Muscle layer of colon (tissue), 2 donors: ENCODE results near the gene TSTD2.

Experiments used
- H3K27ac ChIP-seq: one replicate; pipeline ENCODE4 v1.7.0; 2013; ENCODE audit warnings: low read depth, mild to moderate bottlenecking, low read length, moderate library complexity
- H3K27me3 ChIP-seq, 2 donors: one replicate each; pipeline ENCODE4 v1.7.0; 2013; ENCODE audit warnings: low read length in 2 of 2, mild to moderate bottlenecking in 2 of 2; ENCODE audit not compliant: insufficient read depth in 2 of 2, control insufficient read depth in 1 of 2
- H3K36me3 ChIP-seq: one replicate; pipeline ENCODE4 v1.7.0; 2013; ENCODE audit warnings: mild to moderate bottlenecking, low read length; ENCODE audit not compliant: insufficient read depth
- H3K4me1 ChIP-seq: one replicate; pipeline ENCODE4 v1.7.0; 2013; ENCODE audit warnings: mild to moderate bottlenecking, low read length; ENCODE audit not compliant: insufficient read depth
- H3K4me3 ChIP-seq, 2 donors: one replicate each; pipeline ENCODE4 v1.7.0; 2013; ENCODE audit warnings: low read length in 2 of 2, low read depth in 1 of 2, mild to moderate bottlenecking in 1 of 2, moderate library complexity in 1 of 2
- H3K9ac ChIP-seq: one replicate; pipeline ENCODE4 v1.7.0; 2013; ENCODE audit warnings: low read length
- H3K9me3 ChIP-seq: one replicate; pipeline ENCODE4 v1.7.0; 2013; ENCODE audit warnings: mild to moderate bottlenecking, low read length
- donor health status: abdominal sarcoma.
- donor health status: Adenocarcinoma of cecum.

The TSTD2 gene

DNA sequence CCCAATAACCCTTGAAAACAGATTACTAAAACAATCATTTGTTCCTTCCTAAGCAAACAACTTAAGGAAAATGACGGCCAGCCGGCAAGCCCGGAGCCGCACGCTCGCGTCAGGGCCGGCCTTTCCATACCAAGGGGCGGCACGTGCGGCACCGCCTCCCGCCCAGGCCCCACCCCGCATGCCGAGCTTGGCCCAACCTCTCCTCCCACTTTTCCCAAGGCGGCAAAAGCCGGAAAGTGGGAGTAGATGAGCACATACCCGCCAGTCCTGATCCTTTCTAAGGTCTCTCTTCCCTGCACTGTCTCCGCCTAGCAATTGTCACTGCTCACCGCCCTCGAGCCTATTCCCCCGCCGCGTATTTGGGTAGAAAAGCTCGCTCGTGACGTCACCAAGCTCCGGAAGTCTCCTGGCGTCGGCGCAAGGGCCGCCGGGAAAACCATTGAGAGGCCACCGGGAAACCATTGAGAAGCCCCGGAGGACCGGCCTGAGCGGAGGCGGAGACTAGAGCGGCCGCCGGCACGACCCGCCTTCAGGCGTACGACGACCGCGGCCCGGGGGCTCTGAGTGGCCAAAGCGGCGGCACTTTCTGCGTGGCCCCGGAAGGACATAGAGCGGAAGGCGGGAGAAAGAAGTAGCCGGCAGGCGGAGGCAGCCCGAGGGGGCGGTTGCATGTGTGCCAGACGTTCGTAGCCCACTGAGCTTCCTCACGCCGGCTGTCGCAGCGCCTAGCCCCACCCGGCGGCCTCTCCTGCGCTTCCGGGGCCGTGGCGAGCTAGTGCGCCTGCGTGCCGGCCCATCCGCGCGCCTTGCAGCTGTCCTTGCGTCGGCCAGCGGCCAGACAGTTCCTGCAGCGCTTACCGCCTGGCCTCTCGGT lies at the start of gene TSTD2, which contains the start of gene NCBP1:
TSS of gene TSTD2 (minus strand) at position 384 of the 874 bp plus-strand sequence. CDS start 5,806 bp downstream, outside the sequence.
TSS of gene NCBP1 (plus strand) at position 837 of the 874 bp plus-strand sequence. CDS start 61 bp downstream, outside the sequence.
- Histone ChIP-seq H3K4me3 (peak within 1 kb of the TSS; percentile 72 to 87), H3K27ac (peak within 1 kb of the TSS; percentile 99), H3K4me1 (peaks cover 55% of the 10 kb centered on the region), H3K9ac (peak within 1 kb of the TSS; percentile 95), H3K9me3 (no peaks in the 10 kb centered on the region), H3K27me3 (no peaks in the 10 kb centered on the region), H3K36me3 (no peaks in the 10 kb centered on the region)

DNA sequence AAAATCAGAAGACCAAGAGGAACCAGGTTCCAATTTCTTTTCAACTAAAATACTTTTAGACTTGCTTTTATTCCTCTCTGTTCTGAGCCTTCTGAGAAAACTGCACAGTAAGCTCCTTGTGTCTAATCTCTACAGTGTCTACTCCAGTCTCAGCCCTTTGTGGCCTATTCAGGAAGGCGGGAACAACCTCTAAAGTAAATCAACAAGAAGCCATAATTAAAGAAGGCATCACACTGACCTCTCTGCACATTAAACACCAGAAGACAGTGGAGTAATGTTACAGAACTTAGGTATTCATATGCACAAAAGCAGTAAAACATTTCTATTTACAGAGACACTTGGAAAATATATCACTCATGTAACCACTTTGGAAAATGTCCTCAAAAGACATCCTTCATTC lies 49.1 kb upstream of the TSTD2 start:
- H3K27me3 ChIP-seq, result no peaks in the 10 kb centered on the region
- peaks cover 50% of the 10 kb centered on the region for H3K36me3 ChIP-seq

DNA sequence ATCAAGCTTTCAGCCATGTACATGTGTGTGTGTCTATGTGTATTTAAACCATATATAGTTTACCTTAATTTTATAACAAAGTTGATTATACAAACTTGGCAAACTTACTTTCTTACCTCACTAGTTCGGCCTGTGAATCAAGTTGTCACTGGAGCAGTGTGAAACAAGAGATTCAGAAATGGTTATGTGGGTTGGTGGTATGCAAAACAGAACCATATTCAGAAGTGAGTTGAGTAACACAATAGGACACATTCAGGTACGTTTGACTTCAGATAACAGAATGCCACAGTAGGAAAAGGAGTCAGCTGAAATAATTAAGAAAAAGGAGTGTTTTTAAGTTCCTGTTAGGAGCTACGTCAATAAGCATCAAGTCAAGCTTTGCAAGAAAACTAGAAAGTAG lies 42.5 kb upstream of the TSTD2 start:
- Histone ChIP-seq H3K27ac (no peak overlapping the region), H3K9ac (no peak overlapping the region), H3K4me1 (no peaks in the 10 kb centered on the region), H3K27me3 (no peaks in the 10 kb centered on the region), H3K9me3 (no peaks in the 10 kb centered on the region), H3K36me3 (peaks cover 43% of the 10 kb centered on the region), H3K4me3 (no peak overlapping the region)

More for the DNA sequence above, 49.1 kb upstream of the TSTD2 start:
- Histone ChIP-seq H3K27ac (no peak overlapping the region), H3K9me3 (no peaks in the 10 kb centered on the region), H3K9ac (no peak overlapping the region), H3K4me3 (no peak overlapping the region), H3K4me1 (no peaks in the 10 kb centered on the region)

DNA sequence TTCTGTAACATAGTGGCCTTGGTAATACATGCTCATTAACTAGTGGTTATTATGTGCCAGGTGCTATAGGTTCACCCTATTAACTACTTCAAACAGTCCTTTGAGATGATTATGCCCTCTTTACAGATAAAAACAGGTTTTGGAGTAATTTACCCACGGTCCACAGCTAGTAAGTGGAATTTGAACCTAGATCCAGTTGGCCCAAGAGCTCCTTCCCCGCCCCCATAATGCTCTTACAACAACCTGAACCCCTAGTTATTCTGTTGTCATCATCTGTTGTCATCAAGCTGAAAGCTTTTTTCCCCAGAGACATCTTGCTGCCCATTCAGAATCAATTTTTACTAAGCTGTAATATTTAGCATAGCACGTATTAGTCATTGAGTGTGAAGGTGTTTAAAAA lies 40.8 kb upstream of the TSTD2 start:
- Histone ChIP-seq H3K27me3 (no peaks in the 10 kb centered on the region), H3K9me3 (no peaks in the 10 kb centered on the region), H3K4me1 (no peaks in the 10 kb centered on the region), H3K36me3 (peaks cover 55% of the 10 kb centered on the region), H3K9ac (no peak overlapping the region), H3K4me3 (no peak overlapping the region), H3K27ac (no peak overlapping the region)

DNA sequence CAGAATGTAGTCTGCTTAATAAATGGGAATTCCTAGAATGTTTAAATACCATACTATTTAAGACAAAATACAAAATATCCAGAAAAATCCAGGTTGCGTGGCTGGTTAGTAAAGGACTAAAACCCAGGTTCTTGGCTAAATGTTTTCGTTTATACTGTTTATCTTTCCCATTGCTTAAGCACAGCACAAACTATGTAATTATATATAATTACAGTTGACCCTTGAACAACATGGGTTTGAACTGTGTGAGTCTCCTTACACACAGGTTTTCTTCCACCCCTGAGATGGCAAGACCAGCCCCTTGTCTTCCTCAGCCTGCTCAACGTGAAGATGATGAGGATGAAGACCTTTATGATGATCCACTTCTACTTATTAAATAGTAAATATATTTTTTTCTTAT lies 39.2 kb upstream of the TSTD2 start:
- no peak overlapping the region for H3K9ac ChIP-seq
- no peaks in the 10 kb centered on the region for H3K27me3 ChIP-seq
- no peaks in the 10 kb centered on the region for H3K4me1 ChIP-seq
- no peak overlapping the region for H3K27ac ChIP-seq
- H3K36me3 ChIP-seq, result peaks cover 64% of the 10 kb centered on the region
- H3K9me3 ChIP-seq, result no peaks in the 10 kb centered on the region
- no peak overlapping the region for H3K4me3 ChIP-seq

DNA sequence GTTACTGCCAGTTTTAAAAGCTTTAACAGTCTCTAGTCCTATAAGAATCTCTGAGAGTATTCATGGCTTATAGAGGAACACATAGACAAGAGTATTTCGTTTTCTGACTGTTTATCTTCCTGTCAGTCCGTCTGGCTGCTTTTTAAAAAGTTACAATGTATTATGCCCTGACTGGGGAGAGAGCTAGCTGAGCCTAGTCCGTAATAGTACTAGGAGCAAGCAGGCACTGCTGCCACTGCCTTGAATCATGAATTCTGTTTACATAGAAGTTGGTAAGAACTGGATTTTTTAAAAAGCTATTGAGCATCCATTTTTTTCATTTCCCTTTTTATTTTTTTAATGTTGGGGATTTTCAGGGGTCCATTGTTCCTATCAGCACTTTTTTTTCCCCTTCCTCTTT lies 37.4 kb upstream of the TSTD2 start:
- Histone ChIP-seq H3K36me3 (peaks cover 70% of the 10 kb centered on the region), H3K27ac (no peak overlapping the region), H3K4me3 (no peak overlapping the region)

DNA sequence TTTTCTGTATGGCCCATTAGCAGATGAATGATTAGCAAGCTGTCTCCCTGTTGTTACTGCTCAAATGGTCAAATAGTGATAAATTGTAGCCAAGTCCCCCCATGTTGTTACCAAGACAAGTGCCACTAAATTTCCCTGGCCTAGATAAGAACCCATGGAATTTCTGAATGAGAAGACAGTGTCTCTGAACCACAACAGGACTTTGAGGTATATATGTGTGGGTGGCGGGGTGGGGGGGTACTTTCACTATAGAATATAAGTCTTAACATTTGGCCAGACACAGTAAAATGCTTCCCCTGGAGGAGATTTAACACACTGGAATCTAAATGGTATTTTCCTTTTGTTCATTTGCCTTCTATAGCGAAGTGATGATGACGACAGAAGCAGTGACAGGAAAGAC lies 35.3 kb upstream of the TSTD2 start:
- peaks cover 79% of the 10 kb centered on the region for H3K36me3 ChIP-seq
- no peaks in the 10 kb centered on the region for H3K27me3 ChIP-seq
- H3K27ac ChIP-seq, result no peak overlapping the region
- H3K9me3 ChIP-seq, result no peaks in the 10 kb centered on the region
- no peak overlapping the region for H3K9ac ChIP-seq
- H3K4me3 ChIP-seq, result no peak overlapping the region
- no peaks in the 10 kb centered on the region for H3K4me1 ChIP-seq

More for the DNA sequence above, 37.4 kb upstream of the TSTD2 start:
- Histone ChIP-seq H3K9ac (no peak overlapping the region), H3K9me3 (no peaks in the 10 kb centered on the region), H3K27me3 (no peaks in the 10 kb centered on the region), H3K4me1 (no peaks in the 10 kb centered on the region)

DNA sequence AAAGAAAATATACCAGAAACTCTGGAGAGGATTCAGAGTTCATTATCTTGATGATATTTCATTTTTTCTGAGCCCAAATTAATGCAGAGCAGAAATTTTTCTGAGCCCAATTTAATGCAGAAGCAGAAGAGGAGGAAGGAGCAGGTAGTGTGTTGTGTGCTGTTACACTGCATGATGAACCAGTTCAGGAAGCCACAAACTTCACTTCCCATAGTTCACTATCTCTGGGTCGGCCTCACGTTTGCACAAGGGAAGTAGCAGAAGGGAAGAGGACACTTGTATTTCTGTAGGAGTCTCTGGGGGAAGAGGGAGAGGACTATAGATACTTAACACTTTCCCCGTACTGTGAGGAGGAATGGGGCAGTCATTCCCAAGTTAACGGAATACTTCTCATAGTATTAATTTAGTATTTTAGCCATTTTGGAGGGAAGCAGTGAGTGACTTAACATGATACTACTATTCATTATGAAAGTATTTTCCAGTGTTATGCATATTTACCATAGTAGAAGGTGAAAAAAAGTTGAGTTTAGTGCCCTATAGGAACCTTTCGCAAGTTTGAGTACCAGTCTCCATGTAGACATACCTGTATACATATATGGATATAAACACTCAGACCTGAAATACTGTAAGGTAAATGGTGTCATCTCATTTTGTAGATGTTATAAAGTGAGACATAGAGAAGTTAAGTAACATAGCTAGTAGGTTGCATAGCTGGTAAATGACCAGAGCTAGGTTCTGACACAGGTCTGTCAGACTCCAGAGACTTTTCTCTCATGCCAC lies 33.9 kb upstream of the TSTD2 start:
- Histone ChIP-seq H3K27ac (no peak overlapping the region), H3K36me3 (peaks cover 90% of the 10 kb centered on the region), H3K9me3 (no peaks in the 10 kb centered on the region), H3K4me3 (no peak overlapping the region), H3K9ac (no peak overlapping the region), H3K4me1 (no peaks in the 10 kb centered on the region), H3K27me3 (no peaks in the 10 kb centered on the region)

DNA sequence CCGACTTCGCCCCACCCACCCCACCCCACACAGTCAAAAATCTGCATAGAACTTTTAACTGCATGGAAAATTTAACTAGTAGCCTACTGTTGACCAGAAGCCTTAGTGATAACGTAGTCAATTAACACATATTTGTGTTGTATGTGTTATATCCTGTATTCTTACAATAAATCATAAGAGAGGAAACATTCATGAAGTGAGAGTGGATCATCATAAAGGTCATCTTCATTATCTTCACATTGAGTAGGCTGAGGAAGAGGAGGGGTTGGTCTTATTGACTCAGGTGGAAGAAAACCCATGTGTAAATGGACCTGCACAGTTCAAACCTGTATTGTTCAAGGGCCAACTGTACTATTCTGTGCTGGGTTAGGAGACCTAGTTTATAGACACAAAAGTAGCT lies 32.6 kb upstream of the TSTD2 start:
- Histone ChIP-seq H3K36me3 (peaks cover 85% of the 10 kb centered on the region), H3K4me3 (no peak overlapping the region), H3K27me3 (no peaks in the 10 kb centered on the region), H3K4me1 (no peaks in the 10 kb centered on the region), H3K9me3 (no peaks in the 10 kb centered on the region), H3K9ac (no peak overlapping the region), H3K27ac (no peak overlapping the region)

DNA sequence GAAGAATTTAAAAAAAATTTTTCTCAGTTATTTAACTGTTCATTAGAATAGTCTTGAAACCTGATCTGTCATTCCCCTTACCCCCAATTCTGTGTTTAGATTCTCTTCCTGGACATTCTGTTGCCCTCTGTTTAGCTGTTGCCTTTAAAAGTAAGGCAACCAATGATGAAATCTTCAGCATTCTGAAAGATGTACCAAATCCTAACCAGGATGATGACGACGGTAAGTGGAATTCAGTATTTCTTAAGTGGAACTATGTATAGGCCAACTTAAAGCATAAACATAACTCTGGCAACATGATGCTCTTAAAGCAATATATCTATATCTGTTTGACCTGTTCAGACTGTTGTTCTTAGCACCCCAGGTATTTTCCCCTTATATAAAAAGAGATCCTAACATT lies 27.7 kb upstream of the TSTD2 start:
- H3K27me3 ChIP-seq, result no peaks in the 10 kb centered on the region
- H3K9ac ChIP-seq, result no peak overlapping the region
- no peak overlapping the region for H3K4me3 ChIP-seq
- no peak overlapping the region for H3K27ac ChIP-seq
- no peaks in the 10 kb centered on the region for H3K4me1 ChIP-seq
- peaks cover 75% of the 10 kb centered on the region for H3K36me3 ChIP-seq
- no peaks in the 10 kb centered on the region for H3K9me3 ChIP-seq

DNA sequence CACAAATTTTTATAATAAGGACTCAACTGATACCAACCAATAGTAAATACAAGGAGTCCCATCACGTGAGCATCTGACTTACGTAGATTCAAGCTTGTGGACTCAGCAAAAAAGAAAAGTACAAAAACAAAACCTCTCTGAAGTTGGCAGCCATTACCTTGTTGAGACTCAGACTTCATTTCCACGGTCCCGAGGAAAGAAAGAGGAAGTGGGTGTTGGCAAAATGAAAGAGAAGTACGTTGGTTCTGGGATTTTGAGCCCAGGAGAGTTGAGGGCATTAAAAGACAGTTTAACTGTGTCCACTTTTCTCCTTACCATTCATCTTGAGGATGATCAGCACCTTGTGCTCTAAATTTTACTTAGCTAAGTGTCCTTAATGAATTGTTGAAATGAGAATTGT lies 27.2 kb upstream of the TSTD2 start:
- peaks cover 75% of the 10 kb centered on the region for H3K36me3 ChIP-seq

More for the DNA sequence above, 27.2 kb upstream of the TSTD2 start:
- no peak overlapping the region for H3K27ac ChIP-seq
- H3K4me3 ChIP-seq, result no peak overlapping the region
- H3K4me1 ChIP-seq, result no peaks in the 10 kb centered on the region
- H3K9ac ChIP-seq, result no peak overlapping the region
- H3K27me3 ChIP-seq, result no peaks in the 10 kb centered on the region
- no peaks in the 10 kb centered on the region for H3K9me3 ChIP-seq
